Liver (tissue), 3 donors: ENCODE measurements around the gene SLC39A1.

ENCODE experiments used
- CTCF ChIP-seq: fragments of 150-350 bp; IDR thresholded peaks from 2 replicates; pipeline ENCODE4 v1.5.1; 2017; ENCODE audit warnings: improper control_type of control experiment, low read depth, low read length; ENCODE audit not compliant: missing input control
- FOXA1 ChIP-seq: IDR thresholded peaks from 2 replicates; pipeline ENCODE4 v1.6.1; 2016; ENCODE audit warnings: antibody characterized with exemption
- HNF4G ChIP-seq: IDR thresholded peaks from 2 replicates; pipeline ENCODE4 v1.6.1; 2016; ENCODE audit warnings: antibody characterized with exemption
- TAF1 ChIP-seq: conservative IDR thresholded peaks from 2 replicates; pipeline ENCODE4 v1.6.1; 2016; ENCODE audit warnings: antibody characterized with exemption, mild to moderate bottlenecking
- donor health status: healthy.
- donor health status: healthy.

GRCh38 chr1:153916297-153916696, 47.0 kb downstream of the SLC39A1 start:
- no peak for TF ChIP-seq CTCF
- TF ChIP-seq TAF1 = no peak
- TF ChIP-seq FOXA1 = no peak
- no peak for TF ChIP-seq HNF4G
